HUES48 (cell line): Measurements from ENCODE around the gene BCL11B.

Experiments used
- H3K27ac ChIP-seq: one replicate; pipeline ENCODE4 v1.7.0; 2013; ENCODE audit warnings: low read depth, low read length, inconsistent platforms
- H3K27me3 ChIP-seq: 2 replicates; pipeline ENCODE4 v1.6.1; 2013; ENCODE audit warnings: mild to moderate bottlenecking, low read length; ENCODE audit not compliant: control insufficient read depth, insufficient read depth
- H3K36me3 ChIP-seq: 2 replicates; pipeline ENCODE4 v1.6.1; 2013; ENCODE audit warnings: low read length; ENCODE audit not compliant: control insufficient read depth, insufficient read depth
- H3K4me1 ChIP-seq: 2 replicates; pipeline ENCODE4 v1.6.1; 2013; ENCODE audit warnings: mild to moderate bottlenecking, low read length; ENCODE audit not compliant: control insufficient read depth, insufficient read depth
- H3K4me3 ChIP-seq: 2 replicates; pipeline ENCODE4 v1.5.1; 2013; ENCODE audit warnings: mild to moderate bottlenecking, low read depth, low read length
- H3K9ac ChIP-seq: 2 replicates; pipeline ENCODE4 v1.6.1; 2013; ENCODE audit warnings: mild to moderate bottlenecking, low read depth, low read length, moderate library complexity
- H3K9me3 ChIP-seq: 2 replicates; pipeline ENCODE4 v1.6.1; 2013; ENCODE audit warnings: low read length; ENCODE audit not compliant: control insufficient read depth, insufficient read depth

The BCL11B gene

DNA sequence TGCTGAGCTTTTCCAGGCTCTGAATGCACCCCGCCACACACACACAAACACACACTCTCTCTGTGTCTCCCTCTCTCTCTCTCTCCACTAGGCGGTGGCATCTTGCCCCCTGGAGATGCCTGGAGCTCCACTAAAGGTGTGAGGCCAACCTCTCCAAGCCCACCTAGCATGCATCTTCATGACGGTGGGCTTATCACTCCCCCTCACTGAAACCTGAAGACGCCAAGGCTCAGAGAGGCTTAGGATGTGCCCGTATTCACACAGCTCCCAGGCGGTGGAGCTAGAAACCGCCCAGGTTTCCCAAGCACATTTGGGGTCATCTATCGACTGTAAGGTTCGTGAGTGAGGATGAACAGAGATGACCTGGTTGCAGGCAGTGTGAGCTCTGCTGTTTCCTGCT is 42.6 kb upstream of the BCL11B start:
- no peak overlapping the region for H3K4me3 ChIP-seq
- H3K4me1 ChIP-seq = peaks cover 12% of the 10 kb centered on the region
- H3K27me3 ChIP-seq = no peaks in the 10 kb centered on the region
- no peaks in the 10 kb centered on the region for H3K36me3 ChIP-seq
- H3K9me3 ChIP-seq = no peaks in the 10 kb centered on the region; the same call in 1 of the 2 replicates
- no peak overlapping the region for H3K27ac ChIP-seq
- H3K9ac ChIP-seq = no peak overlapping the region

DNA sequence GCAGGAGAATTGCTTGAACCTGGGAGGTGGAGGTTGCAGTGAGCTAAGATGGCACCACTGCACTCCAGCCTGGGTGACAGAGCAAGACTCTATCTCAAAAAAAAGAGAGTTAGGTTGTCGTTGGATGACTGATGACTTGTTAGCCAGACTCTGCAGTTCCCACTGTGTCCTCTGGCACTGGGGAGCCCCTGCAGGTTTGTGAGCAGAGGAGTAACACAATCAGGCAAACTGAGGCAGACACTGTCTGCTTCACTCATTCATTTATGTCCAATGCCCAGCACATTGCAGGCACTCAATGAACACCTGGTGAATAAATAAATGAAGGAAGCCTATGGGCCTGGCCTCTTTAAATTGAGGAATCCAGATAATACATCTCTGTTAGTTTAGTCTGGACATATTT is 41.2 kb upstream of the BCL11B start:
- Histone ChIP-seq H3K27me3 (no peaks in the 10 kb centered on the region), H3K36me3 (no peaks in the 10 kb centered on the region), H3K9me3 (no peaks in the 10 kb centered on the region; the same call in 1 of the 2 replicates), H3K9ac (no peak overlapping the region), H3K4me3 (no peak overlapping the region), H3K27ac (no peak overlapping the region), H3K4me1 (peaks cover 9% of the 10 kb centered on the region)

DNA sequence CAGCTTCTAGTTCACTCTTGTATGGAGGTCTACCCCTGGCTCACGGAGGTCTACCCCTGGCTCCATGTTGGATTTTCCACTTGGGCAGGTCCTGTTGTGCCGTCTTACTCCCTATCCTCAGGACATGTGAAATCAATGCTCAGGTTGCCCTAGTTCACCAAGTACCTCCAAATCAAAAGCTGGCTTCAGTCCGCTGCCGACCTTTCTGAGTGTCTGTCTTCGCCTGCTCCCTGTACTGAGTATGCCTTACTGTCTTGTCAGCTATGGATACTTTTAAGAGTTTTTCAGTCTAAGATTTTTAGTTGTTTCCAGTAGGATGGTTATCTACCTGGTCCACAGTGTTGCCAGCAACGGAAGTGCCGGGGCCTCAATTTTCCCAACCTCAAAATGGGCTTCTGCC is 40.1 kb upstream of the BCL11B start:
- Histone ChIP-seq H3K36me3 (no peaks in the 10 kb centered on the region), H3K9ac (no peak overlapping the region), H3K9me3 (no peaks in the 10 kb centered on the region; the same call in 1 of the 2 replicates), H3K4me3 (no peak overlapping the region), H3K4me1 (peaks cover 9% of the 10 kb centered on the region), H3K27ac (no peak overlapping the region), H3K27me3 (no peaks in the 10 kb centered on the region)

DNA sequence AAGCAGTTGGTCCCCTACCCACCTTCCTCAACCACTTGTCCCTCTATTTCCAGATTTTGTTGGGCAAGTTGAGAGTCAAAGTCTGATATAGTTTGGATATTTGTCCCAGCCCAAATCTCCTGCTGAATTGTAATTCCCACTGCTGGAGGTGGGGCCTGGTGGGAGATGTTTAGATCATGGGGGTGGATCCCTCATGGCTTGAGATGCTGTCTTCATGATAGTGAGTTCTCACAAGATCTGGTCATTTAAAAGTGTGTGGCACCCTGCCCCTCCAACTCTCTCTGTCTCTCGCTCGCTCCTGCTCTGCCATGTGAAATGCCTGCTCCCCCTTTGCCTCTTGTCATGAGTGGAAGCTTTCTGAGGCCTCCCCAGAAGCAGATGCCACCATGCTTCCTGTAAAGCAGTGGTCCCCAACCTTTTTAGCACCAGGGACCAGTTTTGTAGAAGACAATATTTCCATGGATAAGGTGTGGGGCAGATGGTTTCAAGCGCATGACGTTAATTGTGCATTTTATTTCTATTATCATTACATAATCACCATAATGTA is 37.3 kb upstream of the BCL11B start:
- Histone ChIP-seq H3K9me3 (no peaks in the 10 kb centered on the region; the same call in 1 of the 2 replicates), H3K4me3 (no peak overlapping the region), H3K9ac (no peak overlapping the region), H3K27me3 (no peaks in the 10 kb centered on the region), H3K4me1 (peaks cover 7% of the 10 kb centered on the region), H3K36me3 (no peaks in the 10 kb centered on the region), H3K27ac (no peak overlapping the region)

DNA sequence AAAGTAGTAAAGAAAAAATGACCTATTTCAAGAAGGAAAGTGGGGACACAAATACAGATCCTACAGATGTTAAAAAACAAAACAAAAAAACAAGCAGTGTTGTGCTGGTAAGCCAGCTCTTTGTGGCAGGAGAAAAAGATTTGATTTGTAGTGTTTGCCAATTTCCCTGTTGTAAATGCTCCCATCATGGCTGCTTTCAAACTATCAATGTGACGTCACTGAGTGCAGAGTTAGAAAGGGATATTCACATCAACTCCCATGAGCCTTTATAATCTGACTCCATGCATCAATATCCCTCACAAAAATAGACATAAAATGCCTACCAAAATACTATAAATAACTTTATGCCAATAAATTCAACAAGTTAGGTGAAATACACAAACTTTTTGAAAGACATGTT is 32.2 kb upstream of the BCL11B start:
- H3K4me3 ChIP-seq = no peak overlapping the region
- H3K36me3 ChIP-seq = no peaks in the 10 kb centered on the region
- no peak overlapping the region for H3K9ac ChIP-seq
- H3K27me3 ChIP-seq = no peaks in the 10 kb centered on the region
- H3K4me1 ChIP-seq = peaks cover 9% of the 10 kb centered on the region
- peaks cover 8% of the 10 kb centered on the region; the same call in 1 of the 2 replicates for H3K9me3 ChIP-seq
- no peak overlapping the region for H3K27ac ChIP-seq

DNA sequence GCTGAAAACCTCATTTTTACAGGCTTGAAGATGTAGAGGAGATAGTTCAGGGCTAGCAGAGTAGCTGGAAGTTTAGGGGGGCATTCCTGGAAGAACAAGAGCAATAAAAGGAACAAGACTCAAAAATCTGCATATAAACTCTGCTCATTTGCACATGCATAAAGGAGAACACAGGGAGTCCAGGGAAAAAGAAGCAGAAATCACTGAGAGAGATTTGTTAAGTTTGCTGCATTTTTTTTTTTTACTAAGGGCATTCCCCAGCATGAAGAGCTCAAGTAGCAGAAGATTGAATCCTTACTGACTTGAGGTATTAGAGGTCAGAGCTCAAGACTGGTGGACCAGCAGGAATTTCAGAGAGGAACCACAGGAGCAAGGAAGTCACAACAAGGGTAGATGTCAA is 28.2 kb upstream of the BCL11B start:
- Histone ChIP-seq H3K27me3 (no peaks in the 10 kb centered on the region), H3K27ac (peak overlapping the region; percentile 82), H3K4me1 (peaks cover 9% of the 10 kb centered on the region), H3K36me3 (no peaks in the 10 kb centered on the region), H3K4me3 (no peak overlapping the region; the same call in 1 of the 2 replicates), H3K9me3 (peaks cover 8% of the 10 kb centered on the region; the same call in 1 of the 2 replicates), H3K9ac (no peak overlapping the region)

DNA sequence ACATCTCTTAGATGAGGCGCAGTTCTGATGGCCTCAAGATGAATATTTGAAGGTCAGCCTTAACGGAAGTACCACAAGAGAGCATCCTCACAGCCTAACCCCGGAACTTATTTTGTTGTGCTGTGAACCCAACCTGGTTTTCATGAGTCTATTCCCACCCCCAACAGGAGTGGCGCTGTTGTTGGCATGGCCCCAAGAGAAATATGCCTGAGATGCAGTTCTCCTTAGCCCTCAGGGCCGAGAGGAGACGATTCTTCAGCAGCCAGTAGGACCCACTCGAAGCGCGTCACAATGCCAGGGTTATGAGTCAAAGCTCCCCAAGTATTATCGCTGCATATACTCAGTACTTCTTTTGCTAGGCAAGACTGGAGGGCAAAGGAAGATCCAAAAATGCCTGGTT is 24.5 kb upstream of the BCL11B start:
- no peaks in the 10 kb centered on the region for H3K27me3 ChIP-seq
- H3K27ac ChIP-seq = no peak overlapping the region
- no peaks in the 10 kb centered on the region for H3K36me3 ChIP-seq
- peaks cover 8% of the 10 kb centered on the region; the same call in 1 of the 2 replicates for H3K9me3 ChIP-seq
- H3K4me1 ChIP-seq = peaks cover 9% of the 10 kb centered on the region
- no peak overlapping the region for H3K4me3 ChIP-seq
- no peak overlapping the region for H3K9ac ChIP-seq

DNA sequence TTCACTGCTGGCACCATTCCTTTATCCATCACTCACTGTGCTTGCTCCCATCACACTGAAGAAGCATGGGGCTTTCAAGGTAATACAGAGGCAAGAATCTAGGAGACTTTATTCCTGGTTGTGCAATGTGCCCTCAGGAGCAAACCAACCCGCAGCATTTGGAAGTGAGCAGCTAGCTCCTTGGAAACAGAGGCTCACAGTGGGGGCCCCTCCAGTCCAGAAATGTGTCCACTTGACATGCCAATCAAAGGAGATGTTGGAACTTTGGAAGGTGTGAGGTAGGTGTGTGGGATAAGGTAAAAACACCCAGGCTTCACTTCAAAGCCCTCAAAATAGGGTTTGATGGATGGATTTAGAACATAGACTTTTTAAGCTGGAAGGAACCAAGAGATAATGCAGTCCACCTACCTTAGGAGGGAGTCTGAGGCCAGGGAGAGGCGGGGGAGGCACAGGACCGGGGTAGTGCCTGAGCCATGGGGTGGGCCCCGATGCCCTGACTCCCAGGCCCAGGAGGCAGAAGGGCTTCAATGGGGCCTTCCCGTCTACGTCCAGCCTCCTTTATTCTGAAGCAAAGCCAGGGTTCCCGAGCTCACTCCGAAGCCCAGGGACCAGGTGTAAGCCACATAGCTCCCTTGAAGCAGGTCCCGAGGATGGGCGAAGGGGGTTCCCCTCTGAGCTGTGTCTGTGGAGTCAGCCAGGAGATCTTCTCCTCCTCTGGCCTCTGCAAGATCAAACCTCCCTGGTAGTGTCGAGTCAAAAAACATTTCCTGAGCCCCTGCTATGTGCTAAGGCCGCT is 17.6 kb upstream of the BCL11B start:
- Histone ChIP-seq H3K4me1 (0 out of 2 replicates have a peak, but pooled peaks cover 2% of the 10 kb centered on the region), H3K27ac (no peak overlapping the region), H3K9ac (no peak overlapping the region), H3K9me3 (no peaks in the 10 kb centered on the region), H3K36me3 (no peaks in the 10 kb centered on the region), H3K27me3 (no peaks in the 10 kb centered on the region), H3K4me3 (no peak overlapping the region)

DNA sequence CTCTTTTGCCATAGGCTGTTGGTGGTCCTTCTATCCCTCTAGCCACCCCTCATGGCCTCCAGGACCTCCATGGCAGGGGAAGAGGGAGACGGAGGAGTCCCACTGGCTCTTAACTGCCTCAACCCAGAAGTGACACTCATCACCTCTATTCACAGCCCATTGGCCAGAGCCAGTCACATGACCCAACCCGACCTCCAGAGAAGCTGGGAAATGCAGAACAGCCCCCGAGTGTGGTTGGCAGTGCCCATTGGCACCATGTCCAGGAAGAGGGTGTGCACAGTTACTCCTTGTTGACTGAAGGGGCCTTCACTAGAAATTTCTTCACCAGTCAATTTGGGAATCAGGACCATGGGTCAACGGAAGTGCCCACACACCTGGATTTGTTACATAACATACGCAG is 17.0 kb upstream of the BCL11B start:
- H3K27ac ChIP-seq = no peak overlapping the region
- H3K9ac ChIP-seq = no peak overlapping the region
- H3K9me3 ChIP-seq = no peaks in the 10 kb centered on the region
- H3K27me3 ChIP-seq = no peaks in the 10 kb centered on the region
- H3K4me3 ChIP-seq = no peak overlapping the region
- no peaks in the 10 kb centered on the region for H3K36me3 ChIP-seq
- H3K4me1 ChIP-seq = 0 out of 2 replicates have a peak, but pooled peaks cover 6% of the 10 kb centered on the region

DNA sequence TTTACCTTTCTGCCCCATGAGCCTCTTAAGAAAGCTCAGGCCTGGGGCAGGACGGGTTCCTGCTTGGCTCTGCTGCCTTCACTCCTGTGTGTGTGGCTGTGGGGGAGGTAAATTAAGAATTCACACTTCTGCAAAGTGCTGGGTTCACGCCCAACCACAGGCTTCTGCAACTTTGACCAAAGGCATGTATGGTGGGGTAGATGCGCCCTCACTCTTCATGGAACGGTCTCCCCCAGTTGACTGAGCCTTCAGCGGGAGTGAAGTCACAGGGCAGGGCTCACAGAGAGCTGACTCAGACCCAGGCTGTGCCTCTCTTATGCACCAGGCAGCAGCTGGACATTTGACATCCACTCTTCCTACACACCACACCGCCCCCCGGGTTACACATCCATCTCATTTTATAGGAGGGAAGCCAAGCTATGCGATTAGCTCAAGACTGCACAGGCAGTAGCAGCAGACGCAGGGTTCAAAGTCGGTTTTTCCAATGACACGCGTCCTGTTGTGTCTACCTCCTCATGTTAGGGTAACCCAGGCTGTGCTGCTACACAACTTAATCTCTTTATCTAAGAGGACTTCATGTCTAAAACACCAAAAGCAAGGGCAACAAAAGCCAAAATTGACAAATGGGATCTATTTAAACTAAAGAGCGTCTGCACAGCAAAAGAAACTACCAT is 15.4 kb upstream of the BCL11B start:
- H3K27ac ChIP-seq = no peak overlapping the region
- H3K4me1 ChIP-seq = 0 out of 2 replicates have a peak, but pooled peaks cover 6% of the 10 kb centered on the region
- H3K4me3 ChIP-seq = no peak overlapping the region
- H3K9me3 ChIP-seq = no peaks in the 10 kb centered on the region
- H3K27me3 ChIP-seq = no peaks in the 10 kb centered on the region
- H3K9ac ChIP-seq = no peak overlapping the region
- H3K36me3 ChIP-seq = no peaks in the 10 kb centered on the region

DNA sequence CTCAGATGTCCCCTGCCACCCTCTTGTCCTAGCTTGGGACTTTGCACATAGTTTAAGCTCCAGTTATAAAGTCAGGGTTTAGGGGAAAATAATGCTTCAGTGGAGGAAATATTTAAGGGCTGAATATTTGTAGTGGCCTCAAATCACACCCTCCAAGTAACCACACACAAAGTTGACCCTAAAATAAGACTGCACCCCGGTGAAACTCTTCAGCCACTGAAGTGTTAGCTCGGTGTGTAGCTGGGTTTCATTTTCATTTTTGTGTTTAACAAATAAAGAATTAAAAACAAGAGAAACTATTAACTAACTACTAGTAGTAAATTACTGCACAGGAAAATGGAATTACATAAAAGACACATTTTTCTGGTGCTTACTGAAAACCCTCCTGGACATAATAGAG is 14.8 kb upstream of the BCL11B start:
- Histone ChIP-seq H3K36me3 (no peaks in the 10 kb centered on the region), H3K9me3 (no peaks in the 10 kb centered on the region), H3K27ac (no peak overlapping the region), H3K4me3 (no peak overlapping the region), H3K27me3 (no peaks in the 10 kb centered on the region), H3K4me1 (0 out of 2 replicates have a peak, but pooled peaks cover 6% of the 10 kb centered on the region), H3K9ac (no peak overlapping the region)
